ENCODE results near the gene GPR162.
"Not testable (repeated sequence)": the region's sequence is repeated elsewhere in the genome, so short reads cannot be mapped to it uniquely, and the experiment has no call there.

The GPR162 gene

GRCh38 chr12:6861391-6861790 lies 39.8 kb downstream of the GPR162 start:
- TF ChIP-seq, protein P1, sequence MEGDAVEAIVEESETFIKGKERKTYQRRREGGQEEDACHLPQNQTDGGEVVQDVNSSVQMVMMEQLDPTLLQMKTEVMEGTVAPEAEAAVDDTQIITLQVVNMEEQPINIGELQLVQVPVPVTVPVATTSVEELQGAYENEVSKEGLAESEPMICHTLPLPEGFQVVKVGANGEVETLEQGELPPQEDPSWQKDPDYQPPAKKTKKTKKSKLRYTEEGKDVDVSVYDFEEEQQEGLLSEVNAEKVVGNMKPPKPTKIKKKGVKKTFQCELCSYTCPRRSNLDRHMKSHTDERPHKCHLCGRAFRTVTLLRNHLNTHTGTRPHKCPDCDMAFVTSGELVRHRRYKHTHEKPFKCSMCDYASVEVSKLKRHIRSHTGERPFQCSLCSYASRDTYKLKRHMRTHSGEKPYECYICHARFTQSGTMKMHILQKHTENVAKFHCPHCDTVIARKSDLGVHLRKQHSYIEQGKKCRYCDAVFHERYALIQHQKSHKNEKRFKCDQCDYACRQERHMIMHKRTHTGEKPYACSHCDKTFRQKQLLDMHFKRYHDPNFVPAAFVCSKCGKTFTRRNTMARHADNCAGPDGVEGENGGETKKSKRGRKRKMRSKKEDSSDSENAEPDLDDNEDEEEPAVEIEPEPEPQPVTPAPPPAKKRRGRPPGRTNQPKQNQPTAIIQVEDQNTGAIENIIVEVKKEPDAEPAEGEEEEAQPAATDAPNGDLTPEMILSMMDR (IDR thresholded peaks at IDR 0.05; ENCODE audit: insufficient read depth, low read length, missing control alignments): no peak
- CTCF ChIA-PET: interaction anchor here (4.4 kb wide), 1 partner anchor 9 kb away, joined by 39 read pairs; the partner anchor contains the start of gene SPSB2
- no peak overlapping the region for H3K4me3 ChIP-seq (ENCODE audit: low read depth, low read length)
- DNase-seq (ENCODE audit: low read depth, low spot score): no peak
- POLR2A ChIA-PET: no interaction called here

- POLR2A ChIA-PET: interaction anchor here (1.1 kb wide), 1 partner anchor 10 kb away, joined by 4 read pairs; no protein-coding TSS in a partner anchor
- no peak for DNase-seq (ENCODE audit: low read depth, low spot score)
- no peak overlapping the region for H3K4me3 ChIP-seq (ENCODE audit: low read depth, low read length)
- TF ChIP-seq, protein P1 (IDR thresholded peaks at IDR 0.05; ENCODE audit: insufficient read depth, low read length, missing control alignments): no peak
- CTCF ChIA-PET: interaction anchor here (1.1 kb wide), 1 partner anchor 10 kb away, joined by 3 read pairs; the partner anchor contains the start of gene SPSB2
These were observed 41.4 kb downstream of the GPR162 start for GRCh38 chr12:6863033-6863432.

DNA sequence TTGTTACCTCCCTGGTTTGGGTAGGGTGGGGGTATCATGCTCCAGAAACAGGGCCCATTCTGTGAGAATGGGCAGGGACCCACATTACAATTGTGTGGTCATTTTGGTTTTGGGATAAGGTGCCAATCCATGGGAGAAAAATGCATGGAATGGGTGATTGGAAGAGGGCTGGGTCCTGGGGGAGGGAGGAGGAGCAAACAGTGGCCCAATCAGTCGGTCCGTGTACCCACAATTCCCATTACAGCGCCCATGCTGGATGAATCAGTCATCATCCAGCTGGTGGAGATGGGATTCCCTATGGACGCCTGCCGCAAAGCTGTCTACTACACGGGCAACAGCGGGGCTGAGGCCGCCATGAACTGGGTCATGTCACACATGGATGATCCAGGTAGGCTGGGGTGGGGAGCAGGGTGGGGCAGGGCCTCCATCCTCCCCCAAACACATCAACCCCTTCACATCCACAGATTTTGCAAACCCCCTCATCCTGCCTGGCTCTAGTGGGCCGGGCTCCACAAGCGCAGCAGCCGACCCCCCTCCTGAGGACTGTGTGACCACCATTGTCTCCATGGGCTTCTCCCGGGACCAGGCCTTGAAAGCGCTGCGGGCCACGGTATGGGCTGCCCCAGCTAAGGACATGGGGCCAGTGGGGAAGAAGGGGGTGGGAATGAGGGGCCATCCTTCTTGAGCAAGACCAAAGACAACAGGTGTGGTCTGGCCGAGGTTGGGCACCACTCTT lies 42.1 kb downstream of the GPR162 start:
- H3K4me3 ChIP-seq (ENCODE audit: low read depth, low read length): no peak overlapping the region
- TF ChIP-seq, protein P1 (IDR thresholded peaks at IDR 0.05; ENCODE audit: insufficient read depth, low read length, missing control alignments): no peak
- no peak for DNase-seq (ENCODE audit: low read depth, low spot score)
- ChIA-PET POLR2A (interaction anchor here (1.1 to 10.2 kb wide), 2 partner anchors 11 to 12 kb away, joined by 4 to 164 read pairs; partner anchors contain the start of genes CDCA3 and USP5), CTCF (interaction anchor here (1.1 to 6.5 kb wide), 2 partner anchors 9 to 10 kb away, joined by 3 to 63 read pairs; partner anchors contain the start of genes CDCA3, SPSB2 and USP5)

GRCh38 chr12:6865307-6865706 lies 43.7 kb downstream of the GPR162 start:
- not testable (repeated sequence) for DNase-seq (ENCODE audit: low read depth, low spot score); H3K4me3 ChIP-seq (ENCODE audit: low read depth, low read length)
- POLR2A ChIA-PET: interaction anchor here (3.6 to 10.2 kb wide), 2 partner anchors 14 to 36 kb away, joined by 25 to 164 read pairs; partner anchors contain the start of genes CDCA3, P3H3 and USP5
- CTCF ChIA-PET: interaction anchor here (0.8 to 6.5 kb wide), 3 partner anchors 11 to 112 kb away, joined by 3 to 63 read pairs (median 3); partner anchors contain the start of genes CDCA3, MLF2 and USP5

- CTCF ChIA-PET: interaction anchor here (0.8 to 6.5 kb wide), 8 partner anchors 12 to 113 kb away, joined by 3 to 63 read pairs (median 4); partner anchors contain the start of genes C12orf57, CDCA3, MLF2 and USP5
- H3K4me3 ChIP-seq (ENCODE audit: low read depth, low read length): peak overlapping the region; percentile 59
- POLR2A ChIA-PET: interaction anchor here (0.9 to 10.2 kb wide), 13 partner anchors 15 to 332 kb away, joined by 3 to 164 read pairs (median 7); partner anchors contain the start of genes CDCA3, MLF2, P3H3 and USP5
- no peak for DNase-seq (ENCODE audit: low read depth, low spot score)
- TF ChIP-seq, protein P1 (IDR thresholded peaks at IDR 0.05; ENCODE audit: insufficient read depth, low read length, missing control alignments): no peak
These were observed 44.7 kb downstream of the GPR162 start for GRCh38 chr12:6866163-6866919.

DNA sequence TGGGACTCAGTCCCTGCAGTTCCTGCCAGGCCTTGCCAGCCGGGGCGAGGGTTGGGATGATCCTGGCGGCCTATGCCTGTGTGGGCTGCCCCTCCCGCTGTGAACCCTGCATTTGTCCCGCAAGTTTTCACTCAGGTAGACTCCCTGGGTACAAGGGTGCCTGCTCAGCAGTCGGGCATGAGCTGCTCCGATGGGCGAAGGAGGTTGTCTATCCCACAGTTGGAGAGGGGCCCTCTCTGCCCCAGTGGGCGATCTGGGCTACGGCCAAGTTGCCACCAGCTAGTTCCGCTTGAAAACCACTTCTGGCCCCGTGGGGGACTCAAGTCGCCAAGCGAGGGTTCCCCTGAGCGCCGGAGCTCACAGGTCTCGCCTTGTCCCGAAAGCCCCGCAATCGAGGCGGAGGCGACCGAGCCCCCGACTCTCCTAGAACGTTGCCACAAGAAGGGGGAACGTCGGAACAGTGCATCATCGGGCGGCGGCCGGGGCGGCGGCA lies 45.3 kb downstream of the GPR162 start:
- DNase-seq (ENCODE audit: low read depth, low spot score): no peak
- CTCF ChIA-PET: interaction anchor here (0.8 to 6.5 kb wide), 9 partner anchors 13 to 113 kb away, joined by 3 to 63 read pairs (median 4); partner anchors contain the start of genes C12orf57, CDCA3, MLF2 and USP5
- TF ChIP-seq, protein P1 (IDR thresholded peaks at IDR 0.05; ENCODE audit: insufficient read depth, low read length, missing control alignments): no peak
- POLR2A ChIA-PET: interaction anchor here (0.7 to 10.2 kb wide), 20 partner anchors 9 to 333 kb away, joined by 3 to 164 read pairs (median 4); partner anchors contain the start of genes C12orf57, CDCA3, MLF2 and P3H3
- H3K4me3 ChIP-seq (ENCODE audit: low read depth, low read length): peak overlapping the region; percentile 59
